HepG2 (cell line): Measurements from ENCODE around the gene CHCHD3. TPM values are rescaled to one million over a fixed set of nuclear protein-coding genes. Genes with fewer than 3 reads are reported as not detected.

ENCODE experiments used
- ATAC-seq: fragments of 200-7000 bp; cut with Tn5 transposase; 3 replicates; pipeline ENCODE4 v1.9.1; 2020; ENCODE audit warnings: mild to moderate bottlenecking, moderate library complexity
- BruUV-seq: library from RNA; stranded (reverse); fragments of 400-500 nt; replicated peaks from 2 replicates; lab custom pipeline; 2021; lab: Mats Ljungman, UMichigan
- CTCF ChIA-PET: fragments of 300-600 bp; formaldehyde crosslinking; extraction: SDS; loops from one replicate; lab custom pipeline; 2021; ENCODE audit warnings: low total read pairs, inconsistent platforms, low intra/inter-chr PET ratio; lab: Yijun Ruan, JAX
- POLR2A ChIA-PET: fragments of 350-600 bp; sonication (Branson Sonifier 250); formaldehyde crosslinking; loops from one replicate; lab custom pipeline; 2020; ENCODE audit warnings: antibody characterized with exemption, inconsistent platforms; lab: Yijun Ruan, JAX
- DNase-seq: peaks from one replicate; pipeline ENCODE4 v3.0.0-alpha.2; 2015; ENCODE audit warnings: low spot score
- FAIRE-seq: peaks from 3 replicates; lab custom pipeline; 2011; peaks lifted over from hg19 to GRCh38; lab: Jason Lieb, UNC
- H2AFZ ChIP-seq: one replicate; pipeline ENCODE4 v1.6.1; 2011; ENCODE audit warnings: low read length, inconsistent platforms
- H3K27ac ChIP-seq: fragments of 300-600 bp; 3 replicates; pipeline ENCODE4 v1.8.0; 2011; ENCODE audit warnings: mixed run types, mild to moderate bottlenecking, mixed read lengths, low read length, inconsistent platforms; ENCODE audit not compliant: insufficient read depth; ENCODE audit errors: extremely low read length
- H3K27me3 ChIP-seq, 2 experiments: fragments of 200-600 bp in 1 of 2; 2 replicates in 1 of 2; 3 replicates in 1 of 2; pipeline versions ENCODE4 v1.6.0 to v1.8.0; 2011; ENCODE audit warnings: low read length in 2 of 2, mild to moderate bottlenecking in 2 of 2, moderate library complexity in 2 of 2, inconsistent platforms in 1 of 2; ENCODE audit not compliant: insufficient read depth in 2 of 2, control insufficient read depth in 1 of 2
- H3K36me3 ChIP-seq, 2 experiments: fragments of 200-600 bp in 1 of 2; replicated peaks in 1 of 2; 2 replicates in 1 of 2; 3 replicates in 1 of 2; pipeline versions ENCODE4 v1.5.1 to v1.8.0; 2011; ENCODE audit warnings: low read length in 2 of 2, inconsistent platforms in 1 of 2; ENCODE audit not compliant: insufficient read depth in 2 of 2, control insufficient read depth in 1 of 2
- H3K4me1 ChIP-seq: 2 replicates; pipeline ENCODE4 v1.5.1; 2012; ENCODE audit warnings: low read length, inconsistent platforms; ENCODE audit not compliant: insufficient read depth
- H3K4me2 ChIP-seq: 2 replicates; pipeline ENCODE4 v1.6.0; 2011; ENCODE audit warnings: low read depth, low read length, inconsistent platforms
- H3K4me3 ChIP-seq, 3 experiments: fragments of 200-600 bp in 1 of 3; sonication (generic), shearing (Covaris generic) in 1 of 3; replicated peaks in 1 of 3; 2 replicates each; pipeline ENCODE4 v1.5.1; 2011 to 2016; ENCODE audit warnings: low read length in 3 of 3, inconsistent platforms in 2 of 3, low read depth in 2 of 3, mild to moderate bottlenecking in 2 of 3, control low read depth in 1 of 3, mixed read lengths in 1 of 3; ENCODE audit not compliant: insufficient read depth in 1 of 3
- H3K79me2 ChIP-seq: one replicate; pipeline ENCODE4 v1.6.1; 2011; ENCODE audit warnings: low read length, inconsistent platforms; ENCODE audit not compliant: insufficient read depth
- H3K9ac ChIP-seq: 2 replicates; pipeline ENCODE4 v1.6.0; 2011; ENCODE audit warnings: mild to moderate bottlenecking, low read depth, low read length, inconsistent platforms; ENCODE audit not compliant: insufficient read depth
- H3K9me3 ChIP-seq: 2 replicates; pipeline ENCODE4 v1.5.1; 2012; ENCODE audit warnings: mild to moderate bottlenecking, low read length
- H4K20me1 ChIP-seq: 2 replicates; pipeline ENCODE4 v1.6.0; 2011; ENCODE audit warnings: inconsistent platforms, mild to moderate bottlenecking, low read length, moderate library complexity; ENCODE audit not compliant: insufficient read depth
- BRD4 ChIP-seq: sonication (generic); formaldehyde crosslinking; IDR thresholded peaks from 2 replicates; pipeline ENCODE4 v1.4.0; 2020; ENCODE audit warnings: missing genetic modification reagents
- CHD2 ChIP-seq: IDR thresholded peaks from 2 replicates; pipeline ENCODE4 v1.6.1; 2011; ENCODE audit warnings: low read depth, low read length, improper control_type of control experiment
- LCORL ChIP-seq, 2 experiments: fragments of 450-650 bp in 1 of 2; sonication (generic) in 1 of 2; formaldehyde crosslinking in 1 of 2; IDR thresholded peaks; 2 replicates each; pipeline versions ENCODE4 v1.5.0 to v1.6.1; 2017 to 2020; ENCODE audit warnings: antibody characterized with exemption in 1 of 2, missing genetic modification reagents in 1 of 2
- MAF1 ChIP-seq: sonication (generic); formaldehyde crosslinking; IDR thresholded peaks from 2 replicates; pipeline ENCODE4 v1.5.0; 2020; ENCODE audit warnings: missing genetic modification reagents, borderline replicate concordance
- NR2F1 ChIP-seq, 2 experiments: fragments of 450-650 bp in 1 of 2; formaldehyde crosslinking in 1 of 2; IDR thresholded peaks; 2 replicates each; pipeline versions ENCODE4 v1.5.0 to v1.6.1; 2016 to 2020; ENCODE audit warnings: mild to moderate bottlenecking in 1 of 2, missing compliant biosample characterization in 1 of 2, missing genetic modification reagents in 1 of 2, moderate library complexity in 1 of 2
- POLR2A ChIP-seq, 2 experiments: IDR thresholded peaks; 2 replicates each; pipeline ENCODE4 v1.6.1; 2011; ENCODE audit warnings: low read depth in 2 of 2, low read length in 2 of 2, mild to moderate bottlenecking in 1 of 2, moderate library complexity in 1 of 2; ENCODE audit not compliant: insufficient read depth in 1 of 2
- TAF1 ChIP-seq: sonication (generic); formaldehyde crosslinking; IDR thresholded peaks from 2 replicates; pipeline ENCODE4 v1.4.0; 2020; ENCODE audit warnings: missing genetic modification reagents
- U2AF1 ChIP-seq: fragments of 200-400 bp; formaldehyde crosslinking; optimal IDR thresholded peaks from 2 replicates; pipeline ENCODE3; 2017; ENCODE audit warnings: mild to moderate bottlenecking, low read depth, low read length
- ZFP37 ChIP-seq: sonication (generic); formaldehyde crosslinking; IDR thresholded peaks from 2 replicates; pipeline ENCODE4 v1.4.0; 2020; ENCODE audit warnings: missing genetic modification reagents, borderline replicate concordance
- ZNF121 ChIP-seq: sonication (generic); formaldehyde crosslinking; IDR thresholded peaks from 2 replicates; pipeline ENCODE4 v1.5.0; 2020; ENCODE audit warnings: mild to moderate bottlenecking, missing genetic modification reagents
- ZNF354B ChIP-seq: sonication (generic); formaldehyde crosslinking; IDR thresholded peaks from 2 replicates; pipeline ENCODE4 v1.8.0; 2022; ENCODE audit warnings: mild to moderate bottlenecking, missing genetic modification reagents
- ZNF501 ChIP-seq: sonication (generic); formaldehyde crosslinking; IDR thresholded peaks from 2 replicates; pipeline ENCODE4 v1.5.1; 2020; ENCODE audit warnings: mild to moderate bottlenecking, moderate library complexity, missing genetic modification reagents
- WGBS: methylation state at CpG from one replicate; pipeline ENCODE4 v1.1.6; 2017; ENCODE audit warnings: low lambda C conversion rate; 5-methylcytosine and 5-hydroxymethylcytosine counted together
- in situ Hi-C: cut with HindIII; loops from 2 replicates; pipeline ENCODE4 v1.10.0; 2017; ENCODE audit warnings: low pct_unique_long_range_greater_than_20kb; ENCODE audit not compliant: extremely low pct_ligation_motif_present
- intact Hi-C: fragments of 100-400 bp; cut with micrococcal nuclease; formaldehyde crosslinking; loops from one replicate; pipeline ENCODE4 v1.10.0; 2022; ENCODE audit not compliant: unreplicated experiment
- polyA plus RNA-seq, 8 experiments: library from polyadenylated mRNA; depleted of rRNA in 3 of 8; stranded (reverse) in 7 of 8; unstranded in 1 of 8; fragments of >200 nt; fragmentation: Illumina TruSeq in 4 of 8; extraction: Trizol in 4 of 8; gene quantifications; 2 replicates each; pipeline versions ENCODE4 v1.2.1 to v1.2.3, GENCODE V29; 2011 to 2016; ENCODE audit warnings: low read depth in 4 of 8, missing spikeins in 1 of 8, mixed read lengths in 1 of 8; ENCODE audit not compliant: insufficient read depth in 1 of 8
- total RNA-seq, 5 experiments: library from RNA; depleted of rRNA; stranded (reverse); fragments of >200 nt; fragmentation: Illumina TruSeq; extraction: Trizol; gene quantifications; 2 replicates each; pipeline ENCODE4 v1.2.3, GENCODE V29; 2016; ENCODE audit warnings: low read depth in 1 of 5
- TF ChIP-seq, protein P1 (sequence below): sonication (generic); formaldehyde crosslinking; IDR thresholded peaks from 2 replicates; pipeline ENCODE4 v1.9.0; 2021; ENCODE audit warnings: missing genetic modification reagents, borderline replicate concordance

Gene CHCHD3
- total and polyA plus RNA-seq, 2 of the 13 experiments (the other 11 are each of a cell fraction or from before 2014, with no cell fraction given) = 32.7 to 86.8 TPM

DNA sequence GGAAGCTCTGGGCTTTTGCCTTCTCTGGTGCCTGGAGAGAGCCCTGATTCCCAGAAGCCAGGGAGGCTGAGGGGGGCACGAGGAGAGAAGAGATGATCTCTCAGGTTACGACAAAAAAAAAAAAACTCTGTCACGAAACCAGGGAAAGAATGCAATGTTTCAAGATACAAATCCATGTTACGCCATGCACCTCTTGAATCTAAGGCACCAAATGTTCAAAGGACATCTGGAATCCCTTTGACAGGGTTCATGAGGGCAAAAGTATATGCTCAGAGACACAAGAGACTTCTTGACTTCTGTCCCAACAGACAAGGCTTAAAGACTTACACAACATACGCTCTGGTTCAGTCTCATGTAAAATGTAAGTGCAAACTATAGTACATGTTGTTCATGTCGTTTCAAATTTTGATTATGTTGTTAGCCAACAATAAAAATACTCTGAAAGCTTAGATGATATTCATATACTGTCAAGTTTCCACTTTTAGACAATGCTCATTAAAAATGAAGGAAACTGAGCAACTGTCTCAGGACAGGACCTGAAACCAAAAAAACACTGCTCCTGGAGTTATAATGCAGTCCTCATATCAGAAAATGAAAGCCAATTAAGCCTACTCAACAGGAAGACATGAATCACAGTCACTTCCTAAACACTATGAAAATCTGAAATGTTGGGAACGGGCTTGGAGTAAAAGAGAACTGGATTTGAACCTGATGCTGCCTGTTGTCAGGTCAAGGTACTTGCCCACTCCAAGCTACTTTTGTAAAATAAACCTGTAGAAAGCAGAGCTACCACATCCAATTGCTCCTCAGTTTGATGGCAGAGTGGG is 72.3 kb downstream of the CHCHD3 start:
- ChIA-PET POLR2A (no interaction called here), CTCF (no interaction called here)
- no peaks in the 10 kb centered on the region for H4K20me1 ChIP-seq
- H3K4me2 ChIP-seq = no peak overlapping the region
- H3K36me3 ChIP-seq = 0 out of 5 replicates have a peak, but pooled peaks cover 0 to 2% of the 10 kb centered on the region in 2 experiments
- ATAC-seq (no peak), FAIRE-seq (no peak), DNase-seq (no peak)
- H3K4me1 ChIP-seq = no peaks in the 10 kb centered on the region
- no peaks in the 10 kb centered on the region for H3K9me3 ChIP-seq
- BruUV-seq = no TSS peak
- H2AFZ ChIP-seq = no peak overlapping the region
- WGBS = 95% methylated on average over 7 of the region's 7 CpGs
- H3K27me3 ChIP-seq = no peaks in the 10 kb centered on the region
- no peaks in the 10 kb centered on the region for H3K79me2 ChIP-seq
- intact Hi-C loops (no loop called here), in situ Hi-C loops (no loop called here)
- H3K27ac ChIP-seq = no peak overlapping the region
- no peak overlapping the region for H3K4me3 ChIP-seq
- no peak overlapping the region for H3K9ac ChIP-seq
- TF ChIP-seq MAF1 = no peak
- no peak for TF ChIP-seq ZNF354B (CRISPR knock-in tag)
- TF ChIP-seq NR2F1 (CRISPR knock-in tag; IDR thresholded peaks at IDR 0.05) = no peak
- no peak for TF ChIP-seq LCORL (IDR thresholded peaks at IDR 0.05)
- no peak for TF ChIP-seq LCORL (CRISPR knock-in tag; IDR thresholded peaks at IDR 0.05)
- no peak for TF ChIP-seq ZNF501 (CRISPR knock-in tag)

DNA sequence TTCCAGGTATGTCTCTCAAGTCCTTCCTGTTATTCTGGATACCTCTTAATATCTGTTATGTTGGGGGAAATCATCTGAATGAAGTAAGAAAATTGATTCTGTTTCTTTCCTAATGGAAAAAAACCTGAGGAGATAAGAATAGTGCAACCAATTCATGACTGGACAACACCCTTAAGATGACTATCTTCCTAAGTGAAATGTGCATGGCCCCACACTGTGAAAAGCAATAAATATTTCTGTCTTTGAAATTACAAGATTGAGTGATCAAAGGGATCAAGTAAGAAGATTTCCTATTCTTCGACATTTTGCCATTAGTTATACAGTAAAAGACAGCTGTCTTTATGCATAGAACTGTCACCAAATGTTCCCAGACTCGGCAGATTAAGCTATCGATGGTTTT is 73.9 kb downstream of the CHCHD3 start:
- TF ChIP-seq BRD4 (CRISPR knock-in tag) (no peak), CHD2 (no peak), POLR2A (IDR thresholded peaks at IDR 0.05; ENCODE audit: insufficient read depth in 1 of 2, low read depth in 2 of 2, low read length in 2 of 2) (no peak), TAF1 (CRISPR knock-in tag) (no peak), ZFP37 (CRISPR knock-in tag) (no peak), U2AF1 (no peak), ZNF121 (CRISPR knock-in tag) (no peak)
- TF ChIP-seq, protein P1, sequence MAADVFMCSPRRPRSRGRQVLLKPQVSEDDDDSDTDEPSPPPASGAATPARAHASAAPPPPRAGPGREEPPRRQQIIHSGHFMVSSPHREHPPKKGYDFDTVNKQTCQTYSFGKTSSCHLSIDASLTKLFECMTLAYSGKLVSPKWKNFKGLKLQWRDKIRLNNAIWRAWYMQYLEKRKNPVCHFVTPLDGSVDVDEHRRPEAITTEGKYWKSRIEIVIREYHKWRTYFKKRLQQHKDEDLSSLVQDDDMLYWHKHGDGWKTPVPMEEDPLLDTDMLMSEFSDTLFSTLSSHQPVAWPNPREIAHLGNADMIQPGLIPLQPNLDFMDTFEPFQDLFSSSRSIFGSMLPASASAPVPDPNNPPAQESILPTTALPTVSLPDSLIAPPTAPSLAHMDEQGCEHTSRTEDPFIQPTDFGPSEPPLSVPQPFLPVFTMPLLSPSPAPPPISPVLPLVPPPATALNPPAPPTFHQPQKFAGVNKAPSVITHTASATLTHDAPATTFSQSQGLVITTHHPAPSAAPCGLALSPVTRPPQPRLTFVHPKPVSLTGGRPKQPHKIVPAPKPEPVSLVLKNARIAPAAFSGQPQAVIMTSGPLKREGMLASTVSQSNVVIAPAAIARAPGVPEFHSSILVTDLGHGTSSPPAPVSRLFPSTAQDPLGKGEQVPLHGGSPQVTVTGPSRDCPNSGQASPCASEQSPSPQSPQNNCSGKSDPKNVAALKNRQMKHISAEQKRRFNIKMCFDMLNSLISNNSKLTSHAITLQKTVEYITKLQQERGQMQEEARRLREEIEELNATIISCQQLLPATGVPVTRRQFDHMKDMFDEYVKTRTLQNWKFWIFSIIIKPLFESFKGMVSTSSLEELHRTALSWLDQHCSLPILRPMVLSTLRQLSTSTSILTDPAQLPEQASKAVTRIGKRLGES (CRISPR knock-in tag) = no peak
- in situ Hi-C loops (no loop called here), intact Hi-C loops (no loop called here)
- ChIA-PET CTCF (no interaction called here), POLR2A (no interaction called here)
- DNase-seq (no peak), FAIRE-seq (no peak), ATAC-seq (no peak)
- Histone ChIP-seq H4K20me1 (no peaks in the 10 kb centered on the region), H3K9ac (no peak overlapping the region), H3K27ac (no peak overlapping the region), H2AFZ (no peak overlapping the region), H3K4me1 (no peaks in the 10 kb centered on the region), H3K4me2 (no peak overlapping the region), H3K4me3 (no peak overlapping the region), H3K79me2 (no peaks in the 10 kb centered on the region), H3K9me3 (no peaks in the 10 kb centered on the region), H3K36me3 (0 out of 5 replicates have a peak, but pooled peaks cover 0 to 2% of the 10 kb centered on the region in 2 experiments), H3K27me3 (no peaks in the 10 kb centered on the region)
- BruUV-seq = no TSS peak
- 98% methylated on average over 3 of the region's 3 CpGs for WGBS
